MG63 (cell line): Measurements from ENCODE around the gene ARFIP2. TPM values are rescaled to one million over a fixed set of nuclear protein-coding genes. Genes with fewer than 3 reads are reported as not detected.

ENCODE experiments used
- DNase-seq: peaks from one replicate; pipeline ENCODE4 v3.0.0-alpha.2; 2020
- H3K27me3 ChIP-seq: fragments of 250-450 bp; sonication (Bioruptor Pico); 2 replicates; pipeline ENCODE4 v1.5.1; 2020; ENCODE audit warnings: mild to moderate bottlenecking, moderate library complexity
- H3K36me3 ChIP-seq: fragments of 250-450 bp; sonication (Bioruptor Pico); 2 replicates; pipeline ENCODE4 v1.5.1; 2020; ENCODE audit warnings: mild to moderate bottlenecking, moderate library complexity
- H3K4me3 ChIP-seq: fragments of 250-450 bp; sonication (Bioruptor Pico); 2 replicates; pipeline ENCODE4 v1.5.1; 2020; ENCODE audit warnings: mild to moderate bottlenecking, moderate library complexity
- H3K9me3 ChIP-seq: fragments of 250-450 bp; sonication (Bioruptor Pico); 2 replicates; pipeline ENCODE4 v1.5.1; 2020; ENCODE audit warnings: mild to moderate bottlenecking, moderate library complexity
- total RNA-seq: library from RNA; depleted of rRNA; stranded (reverse); fragments of >200 nt; shearing (Covaris generic); gene quantifications from 2 replicates; pipeline ENCODE4 v1.2.3, GENCODE V29; 2014; ENCODE audit warnings: low replicate concordance; rRNA removed

The ARFIP2 gene
- total RNA-seq, 1 experiment from 2014 or later, result 53.9 TPM

DNA sequence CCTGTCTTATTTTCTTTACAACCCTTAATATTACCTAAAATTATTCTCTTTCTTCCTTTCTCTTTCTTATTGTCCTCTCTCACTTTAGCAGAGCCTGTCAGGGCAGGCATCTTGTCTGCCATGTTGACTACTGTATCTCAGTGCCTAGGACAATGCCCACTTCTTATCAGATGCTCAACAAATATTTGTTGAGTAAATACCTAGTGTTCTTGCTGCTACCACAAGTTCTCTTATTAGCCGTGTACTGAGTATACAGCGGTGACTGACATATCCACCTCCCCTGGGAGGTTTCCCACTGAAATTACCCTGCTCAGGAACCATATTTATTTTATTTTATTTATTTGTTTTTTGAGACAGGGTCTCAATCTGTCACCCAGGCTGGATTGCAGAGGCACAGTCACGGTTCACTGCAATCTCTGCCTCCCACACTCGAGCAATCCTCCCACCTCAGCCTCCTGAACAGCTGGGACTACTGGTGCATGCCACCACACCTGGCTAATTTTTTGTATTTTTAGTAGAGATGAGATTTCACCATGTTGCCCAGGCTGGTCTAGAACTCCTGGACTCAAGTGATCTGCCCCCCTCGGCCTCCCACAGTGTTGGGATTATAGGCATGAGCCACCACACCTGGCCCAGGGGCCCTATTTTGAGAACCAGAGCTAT, 47.0 kb downstream of the ARFIP2 start:
- Histone ChIP-seq H3K4me3 (no peak overlapping the region), H3K27me3 (no peaks in the 10 kb centered on the region), H3K36me3 (no peaks in the 10 kb centered on the region), H3K9me3 (no peaks in the 10 kb centered on the region)
- no peak for DNase-seq

GRCh38 chr11:6431861-6432260, 49.3 kb downstream of the ARFIP2 start:
- H3K36me3 ChIP-seq, result no peaks in the 10 kb centered on the region
- no peaks in the 10 kb centered on the region for H3K9me3 ChIP-seq
- DNase-seq, result peak; percentile 68
- H3K4me3 ChIP-seq, result no peak overlapping the region
- H3K27me3 ChIP-seq, result no peaks in the 10 kb centered on the region

GRCh38 chr11:6427516-6427915, 53.6 kb downstream of the ARFIP2 start:
- no peak overlapping the region for H3K4me3 ChIP-seq

More at GRCh38 chr11:6427516-6427915, 53.6 kb downstream of the ARFIP2 start:
- Histone ChIP-seq H3K9me3 (no peaks in the 10 kb centered on the region), H3K36me3 (no peaks in the 10 kb centered on the region), H3K27me3 (no peaks in the 10 kb centered on the region; the same call in 1 of the 2 replicates)
- DNase-seq, result no peak

Other genes starting within 250 kb of the ARFIP2 start
- gene FHIP1B, start 246.7 kb downstream of the ARFIP2 start, total RNA-seq, result 9.2 and 9.7 TPM in 2 replicates
- not detected in 2 replicates for gene CNGA4, start 242.2 kb downstream of the ARFIP2 start, total RNA-seq
- not detected in 2 replicates for gene CCKBR, start 221.5 kb downstream of the ARFIP2 start, total RNA-seq
- gene CAVIN3, start 160.8 kb downstream of the ARFIP2 start, total RNA-seq, result 159 and 168 TPM in 2 replicates
- 13.1 and 17.7 TPM in 2 replicates for gene SMPD1, start 90.9 kb downstream of the ARFIP2 start, total RNA-seq
- gene APBB1, start 62.2 kb downstream of the ARFIP2 start, total RNA-seq, result 7.2 and 21.1 TPM in 2 replicates
- 0.20 TPM in 1 of 2 replicates, not detected in the other for gene HPX, start 40.3 kb downstream of the ARFIP2 start, total RNA-seq
- gene TRIM3, start 7.4 kb downstream of the ARFIP2 start, total RNA-seq, result 12.8 and 19.8 TPM in 2 replicates
- 28.5 and 34.4 TPM in 2 replicates for gene TIMM10B, start 170 bp upstream of the ARFIP2 start, total RNA-seq
- gene DNHD1, start 15.9 kb upstream of the ARFIP2 start, total RNA-seq, result 5.1 and 9.1 TPM in 2 replicates
- 21.1 and 32.9 TPM in 2 replicates for gene RRP8, start 122.3 kb upstream of the ARFIP2 start, total RNA-seq
- 92.9 and 136 TPM in 2 replicates for gene ILK, start 122.4 kb upstream of the ARFIP2 start, total RNA-seq
- gene TAF10, start 130.9 kb upstream of the ARFIP2 start, total RNA-seq, result 59.5 and 111 TPM in 2 replicates
- 2.5 and 15.2 TPM in 2 replicates for gene TPP1, start 138.1 kb upstream of the ARFIP2 start, total RNA-seq
- 4.3 and 5.4 TPM in 2 replicates for gene DCHS1, start 174.5 kb upstream of the ARFIP2 start, total RNA-seq
- 77.2 and 1,705 TPM in 2 replicates for gene MRPL17, start 202.0 kb upstream of the ARFIP2 start, total RNA-seq